Right lobe of liver (tissue), 6 donors: ENCODE data around the gene NAV2. TPM values are rescaled to one million over a fixed set of nuclear protein-coding genes. Genes with fewer than 3 reads are reported as not detected.
A peak's percentile ranks its signal among the peaks of the same experiment; 100 is the strongest.

Experiments used
- ATAC-seq, 4 donors: fragments of 200-7000 bp; cut with Tn5 transposase; one replicate each; pipeline ENCODE4 v1.9.1; 2020; ENCODE audit warnings: mild to moderate bottlenecking in 4 of 4, moderate library complexity in 4 of 4
- DNase-seq, 3 donors: peaks; one replicate each; pipeline ENCODE4 v3.0.0-alpha.2; 2020
- H3K27ac ChIP-seq, 3 donors: fragments of 200-600 bp; one replicate each; pipeline ENCODE4 v1.8.0; 2022
- H3K27me3 ChIP-seq, 2 donors: fragments of 200-600 bp; one replicate each; pipeline ENCODE4 v1.8.0; 2022
- H3K36me3 ChIP-seq, 4 donors: fragments of 200-600 bp; sonication (generic) in 1 of 4; one replicate each; pipeline versions ENCODE4 v1.5.1 to v1.8.0; 2017 to 2022; ENCODE audit warnings: control low read depth in 1 of 4
- H3K4me1 ChIP-seq, 4 donors: fragments of 200-600 bp; sonication (generic) in 1 of 4; one replicate each; pipeline versions ENCODE4 v1.5.1 to v1.8.0; 2017 to 2022; ENCODE audit warnings: control low read depth in 1 of 4
- H3K4me3 ChIP-seq, 3 donors: fragments of 200-600 bp; one replicate each; pipeline ENCODE4 v1.8.0; 2022
- H3K9me3 ChIP-seq, 4 donors: fragments of 200-600 bp; sonication (generic) in 1 of 4; one replicate each; pipeline versions ENCODE4 v1.5.1 to v1.8.0; 2017 to 2022; ENCODE audit warnings: control low read depth in 1 of 4
- POLR2A ChIP-seq: fragments of 450-650 bp; IDR thresholded peaks from one replicate; pipeline ENCODE4 v1.6.1; 2017; ENCODE audit warnings: antibody characterized with exemption, mild to moderate bottlenecking
- WGBS: methylation state at CpG from one replicate; pipeline ENCODE4 v1.1.6; 2018; ENCODE audit warnings: low coverage, low lambda C conversion rate; ENCODE audit not compliant: insufficient coverage; ENCODE audit errors: missing lambda C conversion rate; 5-methylcytosine and 5-hydroxymethylcytosine counted together
- intact Hi-C, 2 donors: fragments of 100-400 bp; cut with DNase I; formaldehyde crosslinking; loops; one replicate each; pipeline versions ENCODE4 v1.11.2 to v1.14.1; 2022
- total RNA-seq, 6 experiments: library from RNA; depleted of rRNA in 2 of 6; stranded (reverse); fragments of >200 nt in 2 of 6; fragmentation: NEBNext Ultra II Directional in 3 of 6; extraction: Animal tissue kit (Norgen Biotek cat#: 25700) in 3 of 6; gene quantifications; one replicate each; pipeline versions ENCODE4 v1.1.0 to v1.2.4, GENCODE V29; 2016 to 2023
- TF ChIP-seq, protein P1 (sequence below), 4 donors: fragments of 200-600 bp in 3 of 4; fragments of 450-650 bp in 1 of 4; IDR thresholded peaks; one replicate each; pipeline versions ENCODE4 v1.5.1 to v1.8.0; 2016 to 2022; ENCODE audit warnings: antibody characterized with exemption in 4 of 4, mild to moderate bottlenecking in 2 of 4
- donor health status: DM: no; HTN: yes; CAD: no.
- donor health status: DM: no; HTN: no; CAD: no.
- donor health status: DM: no; HTN: no; CAD: no.
- donor health status: DM: no; HTN: yes; CAD: no.
- donor health status: DM: no; HTN: yes; CAD: no.

The NAV2 gene
- total RNA-seq, 6 experiments from 2014 or later = 15.5 to 69.2 (median 37.1) TPM

DNA sequence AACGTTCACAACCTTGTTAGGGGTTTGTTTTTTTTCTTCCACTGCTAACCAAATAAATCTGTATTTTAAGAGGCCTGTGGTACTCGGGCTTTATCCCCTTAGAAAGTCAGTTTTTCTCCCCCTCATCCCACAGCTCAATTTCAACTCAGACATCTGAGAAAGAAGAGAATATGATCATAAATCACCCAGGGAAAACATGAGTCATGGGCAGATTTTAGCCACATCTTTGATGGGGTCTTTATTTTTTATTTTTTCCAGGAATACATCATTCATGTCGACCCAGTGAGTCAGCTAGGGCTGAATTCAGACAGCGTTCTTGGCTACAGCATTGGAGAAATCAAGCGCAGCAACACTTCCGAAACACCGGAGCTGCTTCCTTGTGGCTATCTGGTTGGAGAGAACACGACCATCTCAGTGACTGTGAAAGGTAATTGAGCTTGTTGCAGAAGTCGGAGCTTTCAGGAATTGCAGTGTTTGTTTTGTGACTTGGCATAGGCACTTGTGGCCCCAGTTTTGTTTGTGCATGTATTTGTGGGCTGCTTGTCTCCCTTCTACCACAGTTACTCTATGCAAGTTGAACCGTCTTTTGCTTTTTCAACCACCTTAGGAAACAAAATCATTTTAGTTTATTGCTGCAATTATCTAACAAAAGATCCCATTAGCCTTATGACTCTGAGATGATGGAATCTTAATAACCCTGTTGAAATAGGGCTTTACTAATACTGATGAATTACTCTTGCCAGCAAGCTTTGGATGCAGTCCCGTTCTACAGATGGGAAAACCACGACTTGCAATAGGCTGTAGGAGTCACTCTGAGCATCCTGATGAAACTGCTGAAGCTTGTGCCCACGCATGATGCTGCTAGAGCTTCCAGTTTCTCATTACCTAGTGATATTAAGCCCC is 384.9 kb downstream of the NAV2 start:
- WGBS = 71% methylated on average over 11 of the region's 13 CpGs
- peak in 2 of 4 donors; percentile 44 to 50 for ATAC-seq
- H3K27ac ChIP-seq = no peak overlapping the region

DNA sequence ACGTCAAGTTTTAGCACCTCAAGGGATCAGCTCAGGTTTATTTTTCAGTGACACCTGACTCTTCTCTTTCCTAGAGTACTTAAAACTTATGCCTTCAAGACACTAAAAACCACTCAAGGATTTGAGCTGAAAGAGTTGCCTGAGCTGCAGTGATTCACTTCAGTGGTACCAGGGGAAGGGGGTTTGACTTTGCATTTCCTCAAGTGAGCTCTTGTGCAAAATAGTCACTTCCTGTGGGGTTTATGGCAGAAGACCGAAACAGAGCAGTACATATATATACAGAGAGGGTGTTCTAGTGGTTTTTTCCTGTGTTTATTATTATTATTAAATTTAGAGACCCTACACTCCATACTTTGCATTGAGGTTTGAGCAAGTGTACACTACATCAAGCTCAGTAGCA is 386.9 kb downstream of the NAV2 start:
- Histone ChIP-seq H3K4me3 (no peak overlapping the region), H3K9me3 (no peaks in the 10 kb centered on the region), H3K36me3 (peaks cover 0 to 73% (median 31%) of the 10 kb centered on the region in 4 donors), H3K27ac (no peak overlapping the region), H3K4me1 (peaks cover 0 to 7% (median 0%) of the 10 kb centered on the region in 4 donors), H3K27me3 (no peaks in the 10 kb centered on the region)
- 91% methylated on average over 2 of the region's 2 CpGs for WGBS
- intact Hi-C loops = no loop called here
- TF ChIP-seq, protein P1, sequence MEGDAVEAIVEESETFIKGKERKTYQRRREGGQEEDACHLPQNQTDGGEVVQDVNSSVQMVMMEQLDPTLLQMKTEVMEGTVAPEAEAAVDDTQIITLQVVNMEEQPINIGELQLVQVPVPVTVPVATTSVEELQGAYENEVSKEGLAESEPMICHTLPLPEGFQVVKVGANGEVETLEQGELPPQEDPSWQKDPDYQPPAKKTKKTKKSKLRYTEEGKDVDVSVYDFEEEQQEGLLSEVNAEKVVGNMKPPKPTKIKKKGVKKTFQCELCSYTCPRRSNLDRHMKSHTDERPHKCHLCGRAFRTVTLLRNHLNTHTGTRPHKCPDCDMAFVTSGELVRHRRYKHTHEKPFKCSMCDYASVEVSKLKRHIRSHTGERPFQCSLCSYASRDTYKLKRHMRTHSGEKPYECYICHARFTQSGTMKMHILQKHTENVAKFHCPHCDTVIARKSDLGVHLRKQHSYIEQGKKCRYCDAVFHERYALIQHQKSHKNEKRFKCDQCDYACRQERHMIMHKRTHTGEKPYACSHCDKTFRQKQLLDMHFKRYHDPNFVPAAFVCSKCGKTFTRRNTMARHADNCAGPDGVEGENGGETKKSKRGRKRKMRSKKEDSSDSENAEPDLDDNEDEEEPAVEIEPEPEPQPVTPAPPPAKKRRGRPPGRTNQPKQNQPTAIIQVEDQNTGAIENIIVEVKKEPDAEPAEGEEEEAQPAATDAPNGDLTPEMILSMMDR (IDR thresholded peaks at IDR 0.05) = no peak
- DNase-seq = no peak
- no peak for ATAC-seq

More for the DNA sequence above, 384.9 kb downstream of the NAV2 start:
- TF ChIP-seq, protein P1 (IDR thresholded peaks at IDR 0.05) = no peak
- Histone ChIP-seq H3K36me3 (peaks cover 0 to 72% (median 30%) of the 10 kb centered on the region in 4 donors), H3K27me3 (no peaks in the 10 kb centered on the region), H3K4me1 (peaks cover 0 to 7% (median 0%) of the 10 kb centered on the region in 4 donors), H3K9me3 (no peaks in the 10 kb centered on the region), H3K4me3 (no peak overlapping the region)
- intact Hi-C loops = no loop called here
- no peak for DNase-seq

- no peak for TF ChIP-seq POLR2A
- TF ChIP-seq, protein P1 (IDR thresholded peaks at IDR 0.05) = no peak
- ATAC-seq = no peak
These were observed 389.8 kb downstream of the NAV2 start for GRCh38 chr11:20102397-20102796.

DNA sequence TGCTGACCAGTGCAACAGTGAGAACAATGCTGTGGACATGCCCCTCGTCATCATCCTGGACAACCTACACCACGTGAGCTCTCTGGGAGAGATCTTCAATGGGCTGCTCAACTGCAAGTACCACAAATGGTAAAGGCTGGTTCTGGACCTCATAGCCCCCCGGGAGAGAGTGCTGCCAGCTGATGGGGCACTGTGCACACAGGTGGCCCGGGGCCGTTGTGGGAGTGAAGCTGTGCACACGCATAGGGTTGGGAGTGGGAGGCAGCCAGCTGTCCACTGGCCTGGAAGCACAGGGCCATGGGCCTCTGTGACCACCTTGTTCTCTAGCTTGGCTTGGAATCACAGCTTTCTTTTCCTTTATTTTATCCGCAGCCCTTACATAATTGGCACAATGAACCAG is 390.6 kb downstream of the NAV2 start:
- no peaks in the 10 kb centered on the region for H3K9me3 ChIP-seq
- no peaks in the 10 kb centered on the region for H3K4me1 ChIP-seq
- no peak for ATAC-seq
- H3K36me3 ChIP-seq = peaks cover 0 to 61% (median 24%) of the 10 kb centered on the region in 4 donors
- WGBS = 100% methylated on average over 2 of the region's 7 CpGs
- no peak for DNase-seq
- intact Hi-C loops = loop anchor here (10.0 kb wide), 2 partner anchors 148 to 158 kb away; no protein-coding TSS in a partner anchor
- H3K27me3 ChIP-seq = no peaks in the 10 kb centered on the region
- no peak overlapping the region for H3K27ac ChIP-seq
- no peak overlapping the region for H3K4me3 ChIP-seq
- TF ChIP-seq, protein P1 (IDR thresholded peaks at IDR 0.05) = no peak
- TF ChIP-seq POLR2A = no peak

More at GRCh38 chr11:20102397-20102796, 389.8 kb downstream of the NAV2 start:
- Histone ChIP-seq H3K27me3 (no peaks in the 10 kb centered on the region), H3K9me3 (no peaks in the 10 kb centered on the region), H3K27ac (no peak overlapping the region), H3K4me3 (no peak overlapping the region), H3K36me3 (peaks cover 0 to 66% (median 24%) of the 10 kb centered on the region in 4 donors), H3K4me1 (peaks cover 0 to 3% (median 0%) of the 10 kb centered on the region in 4 donors)
- 62% methylated on average over 3 of the region's 5 CpGs for WGBS
- DNase-seq = no peak
- intact Hi-C loops = loop anchor here (10.0 kb wide), 2 partner anchors 148 to 158 kb away; no protein-coding TSS in a partner anchor
